ENCODE results near the gene ENGASE. TPM values are rescaled to one million over a fixed set of nuclear protein-coding genes. Genes with fewer than 3 reads are reported as not detected.

ENGASE gene
- total RNA-seq, 2 experiments from 2014 or later = 41.3 to 41.8 TPM

- intact Hi-C loops (cut with micrococcal nuclease) = no loop called here
- H3K4me3 Mint-ChIP-seq = no peak overlapping the region
Observed at GRCh38 chr17:79097226-79098055, 22.8 kb downstream of the ENGASE start.

GRCh38 chr17:79098282-79098867, 23.8 kb downstream of the ENGASE start:
- Mint-ChIP-seq H3K9me3 (no peaks in the 10 kb centered on the region), H3K36me3 (ENCODE audit: low read depth) (no peaks in the 10 kb centered on the region), H3K4me1 (ENCODE audit: low read depth) (peaks cover 5% of the 10 kb centered on the region), H3K27ac (no peak overlapping the region), H3K4me3 (no peak overlapping the region), H3K27me3 (peaks cover 29% of the 10 kb centered on the region)
- CTCF ChIA-PET = no interaction called here
- TF ChIP-seq CTCF (IDR thresholded peaks at IDR 0.05) = no peak
- intact Hi-C loops (cut with micrococcal nuclease) = no loop called here
- DNase-seq (no peak), ATAC-seq (no peak)
- POLR2A ChIA-PET = interaction anchor here (0.8 kb wide), 1 partner anchor 21 kb away, joined by 3 read pairs; no protein-coding TSS in a partner anchor

More at GRCh38 chr17:79097226-79098055, 22.8 kb downstream of the ENGASE start:
- Mint-ChIP-seq H3K27ac (no peak overlapping the region), H3K27me3 (peaks cover 23% of the 10 kb centered on the region), H3K9me3 (no peaks in the 10 kb centered on the region), H3K36me3 (ENCODE audit: low read depth) (no peaks in the 10 kb centered on the region), H3K4me1 (ENCODE audit: low read depth) (peaks cover 8% of the 10 kb centered on the region)
- ChIA-PET CTCF (no interaction called here), POLR2A (interaction anchor here (0.8 kb wide), 1 partner anchor 21 kb away, joined by 3 read pairs; no protein-coding TSS in a partner anchor)
- DNase-seq (peak; percentile 21), ATAC-seq (no peak)
- TF ChIP-seq CTCF (IDR thresholded peaks at IDR 0.05) = no peak

- Mint-ChIP-seq H3K27me3 (peaks cover 24% of the 10 kb centered on the region), H3K36me3 (ENCODE audit: low read depth) (no peaks in the 10 kb centered on the region), H3K4me3 (no peak overlapping the region), H3K27ac (no peak overlapping the region), H3K4me1 (ENCODE audit: low read depth) (peaks cover 3% of the 10 kb centered on the region), H3K9me3 (no peaks in the 10 kb centered on the region)
- CTCF ChIA-PET = no interaction called here
- DNase-seq (no peak), ATAC-seq (no peak)
- POLR2A ChIA-PET = no interaction called here
- intact Hi-C loops (cut with micrococcal nuclease) = no loop called here
- TF ChIP-seq CTCF (IDR thresholded peaks at IDR 0.05) = no peak
Observed at GRCh38 chr17:79100405-79100804, 25.8 kb downstream of the ENGASE start.

- no peak for TF ChIP-seq CTCF (IDR thresholded peaks at IDR 0.05)
- H3K4me3 Mint-ChIP-seq = no peak overlapping the region
- H3K9me3 Mint-ChIP-seq = no peaks in the 10 kb centered on the region
- H3K27ac Mint-ChIP-seq = no peak overlapping the region
- ChIA-PET CTCF (no interaction called here), POLR2A (no interaction called here)
- intact Hi-C loops (cut with micrococcal nuclease) = no loop called here
- H3K4me1 Mint-ChIP-seq (ENCODE audit: low read depth) = peaks cover 3% of the 10 kb centered on the region
- no peak for ATAC-seq
- no peaks in the 10 kb centered on the region for H3K36me3 Mint-ChIP-seq (ENCODE audit: low read depth)
- DNase-seq = no peak
- peaks cover 19% of the 10 kb centered on the region for H3K27me3 Mint-ChIP-seq
Observed at GRCh38 chr17:79101111-79101673, 26.6 kb downstream of the ENGASE start.

GRCh38 chr17:79102214-79102613, 27.6 kb downstream of the ENGASE start:
- ChIA-PET CTCF (no interaction called here), POLR2A (no interaction called here)
- H3K27me3 Mint-ChIP-seq = peaks cover 19% of the 10 kb centered on the region
- no peak overlapping the region for H3K4me3 Mint-ChIP-seq
- no peaks in the 10 kb centered on the region for H3K9me3 Mint-ChIP-seq
- H3K36me3 Mint-ChIP-seq (ENCODE audit: low read depth) = no peaks in the 10 kb centered on the region
- H3K4me1 Mint-ChIP-seq (ENCODE audit: low read depth) = peaks cover 3% of the 10 kb centered on the region
- H3K27ac Mint-ChIP-seq = no peak overlapping the region
- no peak for ATAC-seq
- intact Hi-C loops (cut with micrococcal nuclease) = no loop called here
- no peak for DNase-seq
- no peak for TF ChIP-seq CTCF (IDR thresholded peaks at IDR 0.05)

All from activated CD8-positive, alpha-beta T cell treated with anti-CD3 and anti-CD28 coated beads for 36 hours (primary cell).